ENCODE measurements around the gene HAS3.
A peak's percentile ranks its signal among the peaks of the same experiment; 100 is the strongest.
"Not testable (repeated sequence)": the region's sequence is repeated elsewhere in the genome, so short reads cannot be mapped to it uniquely, and the experiment has no call there.

The HAS3 gene

DNA sequence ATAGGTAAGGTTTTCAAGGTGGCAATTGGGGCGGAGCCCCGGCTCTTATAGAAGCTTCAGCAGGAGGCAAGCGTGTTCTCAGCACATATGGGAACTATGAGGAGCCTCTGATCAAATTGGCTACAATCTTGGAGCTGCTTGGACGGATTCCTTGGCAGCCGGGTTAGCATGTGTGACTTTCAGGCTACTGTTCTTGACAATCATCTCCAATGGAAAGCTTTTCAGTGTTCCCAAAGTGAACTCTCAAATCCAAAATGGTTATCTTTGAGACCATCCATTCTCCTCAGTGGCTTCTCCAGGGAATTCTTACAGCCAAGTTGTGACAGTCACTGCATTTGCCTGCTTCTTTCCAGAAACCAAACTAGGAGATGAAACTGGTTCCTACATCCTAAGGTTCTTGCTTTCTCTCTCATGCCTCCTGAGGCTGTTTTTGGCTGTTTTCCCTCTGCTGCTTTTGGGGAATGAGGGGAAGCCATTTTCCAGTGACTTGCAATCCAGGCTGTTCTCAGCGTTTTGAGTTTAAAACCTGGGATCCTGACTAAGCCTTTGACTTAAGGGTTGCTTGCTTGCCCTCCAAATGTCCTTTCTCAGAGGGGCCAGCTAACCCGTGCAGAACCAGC is 10.9 kb downstream of the HAS3 start:
- ATAC-seq: no peak
- no peak for DNase-seq

GRCh38 chr16:69116906-69117305 is 11.5 kb downstream of the HAS3 start:
- no peak for DNase-seq
- ATAC-seq: no peak

DNA sequence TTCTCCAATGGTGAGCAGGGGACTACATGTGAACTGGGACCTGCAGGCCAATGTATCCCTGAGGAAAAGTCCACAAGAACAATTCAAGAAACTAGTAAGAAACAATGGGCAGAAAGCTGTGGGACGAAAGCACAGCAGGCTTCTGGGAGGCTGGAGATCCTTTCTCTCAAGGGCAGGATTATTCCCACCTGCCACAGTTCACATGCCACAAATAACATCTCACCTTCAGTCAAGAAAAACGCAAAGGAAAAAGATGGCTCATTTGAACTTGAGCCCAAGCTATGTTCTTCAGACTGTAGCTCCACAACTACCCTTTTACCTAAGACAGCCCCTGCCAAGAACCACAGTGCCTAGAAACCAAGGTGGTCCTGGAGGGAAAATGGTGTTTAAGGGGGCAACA is 13.0 kb downstream of the HAS3 start:
- no peak for DNase-seq

DNA sequence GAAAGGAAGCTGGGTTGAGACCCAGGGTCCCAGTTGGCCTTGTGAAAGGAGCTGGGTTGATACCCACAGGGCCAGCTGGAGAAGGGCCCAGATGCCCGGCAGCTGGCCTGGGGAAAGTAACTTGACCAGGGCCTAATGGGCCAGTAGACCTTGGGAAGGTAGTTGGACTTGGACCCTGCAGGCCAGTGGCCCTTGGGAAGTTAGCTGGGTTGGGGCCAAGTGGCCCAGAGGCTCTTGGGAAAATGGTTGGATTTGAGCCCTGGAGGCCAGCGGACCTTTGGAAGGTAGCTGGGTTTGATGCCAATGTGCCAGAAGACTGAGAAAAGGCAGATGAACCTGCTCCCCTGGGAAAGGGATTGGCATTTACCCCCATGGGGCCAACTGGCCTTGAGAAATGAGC is 13.5 kb downstream of the HAS3 start:
- no peak for DNase-seq
- ATAC-seq: no peak

More for the DNA sequence above, 13.0 kb downstream of the HAS3 start:
- no peak for ATAC-seq

- ATAC-seq (no peak), DNase-seq (no peak)
Observed at GRCh38 chr16:69119536-69119935, 14.1 kb downstream of the HAS3 start.

DNA sequence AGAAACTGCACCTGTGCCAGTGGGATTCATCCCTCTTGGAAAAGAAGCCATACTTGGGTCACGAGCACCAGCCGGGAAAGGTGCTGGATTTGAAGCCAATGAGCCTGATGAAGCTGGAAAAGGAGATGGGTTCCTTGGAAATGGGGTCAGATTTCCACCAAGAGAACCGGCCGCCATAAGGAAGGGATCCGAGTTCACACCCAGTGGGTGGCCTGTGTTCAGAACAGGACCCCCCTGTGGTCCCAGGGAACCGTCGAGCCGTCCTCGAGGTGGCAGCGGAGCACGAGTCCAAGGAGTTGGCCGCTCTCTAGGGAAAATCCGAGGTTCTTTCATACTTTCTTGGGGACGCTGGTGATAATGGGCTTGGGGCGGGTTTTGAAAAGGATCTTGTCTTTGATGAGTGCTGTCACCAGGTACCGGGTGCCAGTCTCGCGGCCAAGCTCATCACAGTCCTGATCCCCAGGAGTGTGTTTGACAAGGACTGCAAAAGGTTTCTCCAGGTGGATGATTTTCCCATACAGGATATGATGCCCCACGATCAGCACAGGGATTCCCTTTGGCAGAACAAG is 14.7 kb downstream of the HAS3 start:
- no peak for DNase-seq
- no peak for ATAC-seq

DNA sequence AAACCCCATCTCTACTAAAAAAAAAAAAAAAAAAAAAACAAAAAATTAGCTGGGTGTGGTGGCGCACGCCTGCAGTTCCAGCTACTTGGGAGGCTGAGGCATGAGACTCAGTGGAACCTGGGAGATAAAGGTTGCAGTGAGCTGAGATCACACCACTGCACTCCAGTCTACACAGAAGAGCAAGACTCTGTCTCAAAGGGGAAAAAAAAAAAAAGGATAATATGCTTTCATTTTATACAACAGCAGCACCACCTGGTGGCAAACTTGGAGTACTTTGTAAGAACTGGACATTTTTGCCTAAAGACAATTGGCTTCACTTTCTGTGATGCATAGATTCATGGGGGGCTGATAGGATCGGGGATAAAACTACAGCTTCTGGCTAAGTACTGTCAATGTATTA is 18.5 kb downstream of the HAS3 start:
- ATAC-seq (no peak), DNase-seq (peak; percentile 56)

DNA sequence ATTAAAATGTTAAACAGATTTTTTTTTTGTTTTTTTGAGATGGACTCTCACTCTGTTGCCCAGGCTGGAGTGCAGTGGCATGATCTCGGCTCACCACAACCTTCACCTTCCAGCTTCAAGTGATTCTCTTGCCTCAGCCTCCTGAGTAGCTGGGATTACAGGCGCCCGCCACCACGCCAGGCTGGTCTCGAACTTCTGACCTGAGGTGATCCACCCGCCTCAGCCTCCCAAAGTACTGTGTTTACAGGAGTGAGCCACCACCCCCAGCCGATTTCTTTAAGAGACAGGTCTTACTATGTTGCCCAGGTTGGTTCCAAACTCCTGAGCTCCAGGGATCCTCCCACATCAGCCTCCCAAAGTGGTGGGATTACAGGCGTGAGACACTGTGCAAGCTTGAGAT is 19.0 kb downstream of the HAS3 start:
- not testable (repeated sequence) for DNase-seq, ATAC-seq

- not testable (repeated sequence) for DNase-seq
Observed at GRCh38 chr16:69124961-69125360, 19.5 kb downstream of the HAS3 start.

DNA sequence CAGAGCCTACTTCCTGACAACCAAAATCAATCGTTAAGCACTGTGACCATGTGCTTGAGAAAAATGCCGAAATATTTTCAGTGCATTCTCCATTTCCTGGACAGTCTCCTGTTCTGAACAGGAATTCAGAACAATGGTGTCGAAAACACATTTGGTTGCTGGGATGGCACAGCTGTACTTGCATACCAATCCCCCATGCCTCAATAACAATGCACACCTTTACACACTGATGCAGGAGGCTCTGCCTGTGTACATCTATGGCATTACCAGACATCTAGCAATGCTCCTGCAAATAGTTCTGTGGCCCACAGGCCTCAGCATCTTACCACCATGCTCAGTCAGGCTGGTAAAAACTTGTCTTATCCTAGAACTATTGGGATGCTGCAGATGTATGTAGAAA is 20.8 kb downstream of the HAS3 start:
- DNase-seq (no peak), ATAC-seq (peak; percentile 12)

More at GRCh38 chr16:69124961-69125360, 19.5 kb downstream of the HAS3 start:
- ATAC-seq: not testable (repeated sequence)

GRCh38 chr16:69126801-69127200 is 21.3 kb downstream of the HAS3 start:
- not testable (repeated sequence) for DNase-seq, ATAC-seq

DNA sequence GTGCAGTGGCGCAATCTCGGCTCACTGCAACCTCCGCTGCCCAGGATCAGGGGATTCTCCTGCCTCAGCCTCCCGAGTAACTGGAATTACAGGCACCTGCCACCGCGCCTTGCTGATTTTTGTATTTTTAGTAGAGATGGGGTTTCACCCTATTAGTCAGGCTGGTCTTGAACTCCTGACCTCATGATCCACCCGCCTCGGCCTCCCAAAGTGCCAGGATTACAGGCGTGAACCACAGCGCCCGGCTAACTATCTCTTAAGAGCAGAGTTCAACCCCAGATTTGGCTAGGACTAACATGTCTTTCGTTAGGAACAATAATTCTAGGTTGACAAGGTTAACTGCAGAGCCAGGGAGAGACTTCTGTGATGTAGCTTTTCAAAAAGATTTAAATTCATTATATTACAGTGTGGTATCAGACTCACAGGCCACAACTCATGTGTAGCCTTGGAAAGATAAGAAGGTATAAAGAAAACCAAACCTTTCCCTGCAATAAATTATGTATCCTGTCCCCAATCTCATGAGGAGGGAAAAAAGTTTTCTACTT is 22.6 kb downstream of the HAS3 start:
- ATAC-seq (no peak), DNase-seq (no peak)

DNA sequence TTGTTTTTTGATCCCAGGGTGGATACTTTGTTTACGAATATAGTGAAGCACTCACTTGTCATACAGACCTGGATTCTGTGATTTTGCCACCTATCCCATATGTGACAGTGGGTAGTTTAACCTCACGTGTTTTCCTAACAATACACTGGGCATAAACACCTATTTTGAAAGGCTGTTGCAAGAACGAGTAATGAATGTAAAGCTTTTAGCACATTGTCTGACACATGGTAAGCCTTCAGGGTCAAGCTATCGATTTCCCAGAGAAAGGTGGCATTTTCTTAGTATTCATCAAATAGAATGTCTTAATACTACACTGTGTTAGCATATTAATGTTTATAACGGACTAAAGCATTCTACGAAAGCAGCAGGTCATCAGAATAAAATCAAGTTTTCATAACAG is 25.0 kb downstream of the HAS3 start:
- DNase-seq (no peak), ATAC-seq (no peak)

DNA sequence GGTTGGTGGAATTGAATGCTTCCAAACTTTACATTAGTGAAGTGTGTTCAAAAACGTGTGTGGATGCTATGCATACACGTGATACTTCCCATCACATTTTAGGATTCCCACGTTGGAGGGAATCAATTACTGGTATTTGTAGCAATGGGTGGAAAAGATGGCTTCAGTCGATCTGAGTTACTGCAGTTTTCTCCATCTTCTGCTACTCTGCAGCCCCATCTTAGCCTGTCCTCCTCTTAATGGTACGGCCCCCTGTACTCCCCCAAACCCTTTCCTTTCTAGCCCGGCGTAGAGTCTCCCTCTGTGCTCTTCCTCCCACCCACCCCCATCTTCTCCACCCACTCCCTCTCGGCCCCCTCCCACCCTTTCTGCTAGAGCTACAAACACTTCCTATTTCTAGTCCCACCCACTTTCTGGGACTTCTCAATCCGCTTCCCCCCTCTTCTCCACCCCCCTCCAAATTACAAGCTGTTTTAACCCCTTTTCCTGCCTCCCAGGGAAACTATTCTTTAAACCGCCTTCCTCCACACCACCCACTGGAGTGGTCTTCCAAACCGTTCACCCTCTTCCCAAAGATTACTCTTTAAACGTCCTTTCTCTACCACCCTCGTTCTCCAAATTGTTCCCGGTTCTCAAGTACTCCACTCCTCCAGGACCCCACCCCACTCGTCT is 25.9 kb downstream of the HAS3 start:
- DNase-seq (peak; percentile 11), ATAC-seq (no peak)

GRCh38 chr16:69131839-69132423 is 26.5 kb downstream of the HAS3 start:
- DNase-seq (peak; percentile 87), ATAC-seq (peak; percentile 51)

DNA sequence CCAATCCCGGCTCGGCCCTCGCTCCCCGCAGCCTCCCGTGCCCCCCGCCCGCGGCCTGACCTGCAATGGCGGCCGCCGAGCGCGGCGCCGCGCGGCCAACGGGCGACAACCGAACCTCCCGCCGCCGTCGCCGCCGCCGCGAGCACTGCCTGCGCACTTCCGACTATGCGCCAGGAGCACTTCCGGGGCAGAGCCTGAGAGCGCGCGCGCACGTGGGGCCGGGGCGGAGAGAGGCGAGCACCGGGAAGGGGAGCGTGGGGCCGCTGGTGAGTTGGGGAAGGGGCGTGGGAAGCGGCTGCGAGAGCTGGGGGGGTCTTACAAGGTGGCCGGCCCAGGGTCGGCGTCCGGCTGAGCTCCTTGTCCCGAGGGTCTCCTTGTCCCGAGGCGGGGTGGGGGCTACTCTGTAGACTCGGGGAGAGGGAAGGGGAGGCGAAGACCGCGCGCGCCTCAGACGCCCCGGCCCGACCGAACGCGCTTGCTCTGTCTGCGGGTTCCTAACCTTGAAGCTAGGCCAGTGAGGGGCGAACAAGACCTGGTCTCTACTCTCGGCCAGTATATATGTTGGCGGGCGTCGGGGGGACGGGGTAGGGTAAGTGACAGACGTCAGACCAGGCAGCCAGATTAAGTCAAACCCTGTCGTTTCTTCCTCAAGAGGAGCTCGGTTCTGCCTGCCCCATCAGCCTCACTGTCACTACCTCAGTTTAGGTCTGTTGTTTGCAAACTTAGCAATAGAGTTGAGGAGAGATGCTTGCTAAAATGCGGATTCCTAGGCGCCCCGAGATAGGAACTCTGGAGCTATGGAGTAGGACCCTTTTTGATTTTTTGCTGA is 27.2 kb downstream of the HAS3 start, which contains the start of the genes CHTF8 and UTP4:
TSS of gene CHTF8 (minus strand) at position 165 of the 829 bp plus-strand sequence. CDS start 11,130 bp downstream, outside the sequence.
TSS of gene UTP4 (plus strand) at position 226 of the 829 bp plus-strand sequence. CDS start 811 bp downstream, outside the sequence.
- peak; percentile 95 for ATAC-seq
- peak; percentile 92 for DNase-seq

GRCh38 chr16:69133373-69133954 is 28.0 kb downstream of the HAS3 start:
- peak; percentile 7 for ATAC-seq
- no peak for DNase-seq

GRCh38 chr16:69138608-69139007 is 33.2 kb downstream of the HAS3 start:
- no peak for ATAC-seq

DNA sequence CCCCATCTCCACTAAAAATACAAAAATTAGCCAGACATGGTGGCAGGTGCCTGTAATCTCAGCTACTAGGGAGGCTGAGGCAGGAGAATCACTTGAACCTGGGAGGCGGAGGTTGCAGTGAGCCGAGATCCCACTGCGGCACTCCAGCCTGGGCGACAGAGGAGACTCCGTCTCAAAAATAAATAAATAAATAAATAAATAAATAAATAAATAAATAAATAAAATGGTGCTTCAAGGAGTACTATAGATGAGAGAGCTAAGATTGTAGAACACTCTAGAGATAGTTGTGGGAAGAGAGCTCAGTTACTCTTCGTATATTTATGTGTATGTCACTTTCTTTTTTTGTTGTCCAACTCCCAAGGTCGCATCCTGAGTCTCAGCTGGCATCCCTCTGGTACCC is 34.0 kb downstream of the HAS3 start:
- DNase-seq, ATAC-seq: not testable (repeated sequence)

More at GRCh38 chr16:69138608-69139007, 33.2 kb downstream of the HAS3 start:
- no peak for DNase-seq

DNA sequence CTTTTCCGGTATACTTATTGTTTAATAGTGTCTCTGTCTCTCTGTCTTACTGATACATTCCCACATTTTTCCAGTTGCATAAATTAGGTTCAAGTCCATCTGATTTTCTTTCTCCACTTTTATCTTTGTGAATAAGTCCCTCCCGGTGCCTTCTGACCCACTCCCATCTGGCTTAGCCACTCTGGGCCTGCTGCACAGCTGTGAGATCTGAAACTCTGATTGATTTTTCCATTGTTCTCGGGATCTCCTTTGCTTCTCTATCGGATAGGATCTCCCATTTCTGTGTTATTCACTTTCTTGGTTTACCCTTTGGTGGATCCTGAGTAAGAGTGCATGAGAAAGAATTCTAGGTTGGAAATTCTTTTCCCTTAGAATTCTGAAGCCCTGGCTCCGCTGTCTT is 35.6 kb downstream of the HAS3 start:
- DNase-seq: no peak
- no peak for ATAC-seq

DNA sequence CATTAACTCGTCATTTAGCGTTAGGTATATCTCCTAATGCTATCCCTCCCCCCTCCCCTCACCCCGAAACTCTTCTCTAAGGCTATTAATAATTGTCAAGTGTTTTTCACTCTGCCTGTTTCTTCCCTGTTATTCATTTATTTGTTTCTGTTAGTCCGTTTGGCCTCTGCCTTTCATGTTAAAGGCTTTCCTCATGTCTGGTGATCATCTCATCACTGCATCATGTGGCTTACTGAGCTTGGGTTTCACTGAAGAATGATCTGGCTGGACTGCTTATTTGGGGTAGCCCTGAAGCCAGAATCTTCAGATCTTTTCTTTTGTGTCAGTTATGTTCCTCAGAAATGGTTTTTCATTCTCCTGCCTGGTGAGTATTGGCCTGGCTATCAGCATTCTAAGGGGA is 36.5 kb downstream of the HAS3 start:
- DNase-seq: no peak

More for the DNA sequence above, 36.5 kb downstream of the HAS3 start:
- ATAC-seq: no peak
